ENCODE measurements around the gene MED13L.
"Not testable (repeated sequence)": the region's sequence is repeated elsewhere in the genome, so short reads cannot be mapped to it uniquely, and the experiment has no call there.

MED13L gene

DNA sequence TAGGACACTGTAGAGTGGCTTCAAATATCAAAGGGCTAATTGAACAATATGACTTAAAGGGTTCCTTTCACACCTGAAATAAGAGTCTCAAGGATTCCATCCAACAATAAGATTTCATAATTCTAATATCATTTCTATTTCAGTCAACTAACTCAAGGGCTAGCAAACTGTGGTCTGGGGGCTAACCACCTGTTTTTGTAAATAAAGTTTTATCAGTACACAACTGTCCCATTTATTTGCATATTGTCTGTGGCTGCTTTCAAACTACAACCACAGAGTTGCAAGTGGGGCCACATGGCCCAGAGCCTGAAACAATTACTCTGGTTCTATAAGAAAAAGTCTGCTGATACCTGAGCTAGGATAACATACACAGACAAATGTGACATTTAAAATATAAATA lies 29.1 kb downstream of the MED13L start:
- DNase-seq: no peak

DNA sequence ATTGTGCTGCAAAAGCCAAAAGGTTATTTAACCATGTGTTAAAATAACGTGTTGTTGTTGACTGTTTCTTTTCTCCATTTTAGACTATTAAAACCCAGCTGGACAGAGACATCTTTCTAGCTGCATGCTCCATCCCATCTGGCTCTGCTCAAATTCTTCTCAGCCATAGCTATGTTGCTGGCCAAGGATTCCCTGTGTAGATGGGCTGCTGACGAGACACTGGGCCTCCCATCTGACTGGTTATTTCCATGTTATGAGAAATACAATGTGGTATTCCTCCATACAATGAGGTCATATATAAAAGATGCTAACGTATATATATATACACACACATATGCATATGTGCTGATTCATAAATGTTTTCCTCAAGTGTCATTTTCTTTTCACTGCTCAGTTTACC lies 30.1 kb downstream of the MED13L start:
- no peak for DNase-seq

DNA sequence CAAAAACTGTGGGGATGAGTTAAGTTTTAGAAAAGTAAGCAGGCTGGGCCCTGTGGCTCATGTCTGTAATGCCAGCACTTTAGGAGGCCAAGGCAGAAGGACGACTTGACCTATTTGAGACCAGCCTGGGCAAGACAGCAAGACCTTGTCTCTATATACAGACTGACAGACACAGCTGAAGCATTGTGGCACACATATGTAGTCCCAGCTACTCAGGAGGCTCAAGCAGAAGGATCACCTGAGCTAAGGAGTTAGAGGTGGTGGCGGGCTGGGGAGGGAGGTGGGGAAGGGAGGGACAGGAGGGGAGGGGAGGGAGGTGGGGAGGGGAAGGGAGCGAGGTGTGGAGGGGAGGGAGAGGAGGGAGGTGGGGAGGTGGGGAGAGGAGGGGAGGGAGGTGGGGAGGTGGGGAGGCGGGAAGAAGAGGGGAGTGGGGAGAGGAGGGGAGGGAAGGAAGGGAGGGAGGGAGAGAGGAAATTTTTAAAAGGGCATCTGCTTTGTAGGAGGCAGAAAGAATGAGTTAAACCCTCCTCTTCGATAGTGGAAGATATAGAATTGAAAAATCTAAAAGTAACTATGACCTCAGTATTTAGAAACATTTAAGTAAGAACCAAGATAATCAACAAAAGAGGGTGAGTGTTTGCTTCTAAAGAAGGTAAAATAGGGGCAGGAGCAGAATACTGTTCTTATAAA lies 30.9 kb downstream of the MED13L start:
- DNase-seq: no peak

DNA sequence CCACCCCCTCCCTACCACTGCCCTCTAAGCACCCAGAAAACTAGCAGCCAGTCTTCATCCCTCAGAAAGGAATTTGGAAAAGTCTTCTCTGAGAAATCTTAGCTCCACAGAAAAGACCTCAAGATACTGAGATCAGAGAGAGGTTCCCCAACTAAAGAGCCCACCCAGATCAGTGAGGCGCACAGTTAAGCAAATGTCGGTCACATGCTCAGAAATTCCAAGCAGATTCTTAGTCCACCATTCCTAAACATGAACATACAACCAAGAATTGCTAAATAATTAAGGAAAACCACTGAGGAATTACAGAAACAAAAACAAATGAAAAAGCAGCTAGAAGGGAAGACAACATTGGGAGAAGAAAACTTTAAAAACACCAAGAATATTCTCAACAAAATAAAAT lies 32.3 kb downstream of the MED13L start:
- DNase-seq: no peak

DNA sequence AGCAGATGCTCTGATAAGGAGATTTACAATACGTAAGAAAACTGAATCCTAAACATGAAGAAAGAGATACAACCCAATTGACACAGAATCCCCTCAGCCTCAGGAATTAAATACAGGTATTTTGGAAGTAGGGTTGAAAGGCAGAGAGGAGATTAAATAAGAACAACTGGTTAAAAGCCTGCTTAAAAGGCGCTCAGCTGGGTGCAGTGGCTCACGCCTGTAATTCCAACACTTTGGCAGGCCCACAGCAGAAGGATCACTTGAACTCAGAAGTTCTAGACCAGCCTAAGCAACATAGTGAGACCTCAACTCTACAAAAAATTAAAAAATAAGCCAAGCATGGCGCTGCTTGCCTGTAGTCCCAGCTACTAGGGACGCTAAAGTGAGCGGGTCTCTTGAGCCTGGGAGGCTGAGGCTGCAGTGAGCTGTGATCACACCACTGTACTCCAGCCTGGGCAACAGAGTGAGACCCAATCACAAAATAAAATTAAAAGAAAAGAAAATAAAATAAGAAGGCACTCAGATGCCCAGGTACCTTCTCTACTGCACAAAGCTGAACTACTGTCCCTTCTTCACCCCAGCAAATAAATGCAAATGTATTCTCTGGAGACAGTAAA lies 32.9 kb downstream of the MED13L start:
- DNase-seq: no peak

DNA sequence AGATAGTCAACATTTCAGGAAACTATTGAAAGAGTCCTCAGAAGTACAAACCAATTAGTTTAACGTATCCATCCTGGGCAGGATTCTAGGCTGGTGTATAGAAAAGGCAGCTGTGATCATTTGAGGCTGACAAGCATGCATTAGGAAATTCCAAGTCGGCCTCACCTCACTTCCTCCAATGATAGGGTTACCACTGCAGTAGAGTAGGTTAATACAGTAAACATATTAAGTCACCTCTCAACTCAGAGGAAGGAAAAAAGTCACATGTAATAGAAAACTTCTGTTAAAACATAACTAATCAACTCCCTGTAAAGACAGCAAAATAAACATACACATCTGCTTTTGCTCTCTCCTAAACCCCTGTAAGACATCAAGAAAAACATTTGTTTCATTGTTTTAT lies 33.5 kb downstream of the MED13L start:
- DNase-seq: no peak

DNA sequence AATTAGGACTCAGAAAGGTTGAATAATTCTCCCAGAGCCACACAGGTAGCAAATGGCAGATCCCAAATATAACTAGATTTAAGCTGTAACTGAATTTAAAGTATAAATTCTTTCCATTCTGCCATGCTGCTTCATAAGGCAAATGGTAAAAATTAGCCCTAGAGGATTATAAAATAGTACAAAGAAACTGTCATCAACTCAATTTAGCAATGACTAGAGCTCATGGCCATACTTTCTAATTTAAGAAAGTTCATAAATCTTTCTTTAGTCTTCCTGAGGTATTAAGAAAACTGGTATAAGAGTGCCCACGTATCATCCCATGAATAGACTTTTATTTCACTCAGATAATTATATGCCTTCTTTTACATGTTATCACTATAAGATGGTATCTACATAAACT lies 34.8 kb downstream of the MED13L start:
- no peak for DNase-seq

DNA sequence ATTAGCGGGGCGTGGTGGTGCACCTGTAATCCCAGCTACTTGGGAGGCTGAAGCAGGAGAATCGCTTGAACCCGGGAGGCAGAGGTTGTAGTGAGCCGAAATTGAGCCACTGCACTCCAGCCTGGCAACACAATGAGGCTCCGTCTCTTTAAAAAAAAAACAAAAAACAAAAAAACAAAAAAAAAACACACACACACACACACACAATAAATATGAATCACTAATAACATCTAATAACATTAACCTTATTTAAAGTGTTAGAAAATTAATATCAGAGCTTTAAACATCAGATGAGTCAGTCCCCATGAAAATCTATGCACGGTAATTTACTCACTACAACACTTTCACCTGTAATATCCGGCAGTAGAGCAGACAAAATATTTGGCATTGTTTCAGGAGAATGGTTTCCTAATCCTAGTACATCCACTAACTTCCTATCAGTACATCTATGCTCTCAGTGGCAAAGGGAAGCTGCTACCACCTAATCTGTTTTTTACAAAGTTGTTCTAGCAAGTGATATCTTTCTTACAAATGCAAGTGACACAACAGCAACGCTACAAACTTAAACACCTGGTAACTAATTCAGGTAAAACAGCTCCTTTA lies 36.2 kb downstream of the MED13L start:
- DNase-seq: no peak

DNA sequence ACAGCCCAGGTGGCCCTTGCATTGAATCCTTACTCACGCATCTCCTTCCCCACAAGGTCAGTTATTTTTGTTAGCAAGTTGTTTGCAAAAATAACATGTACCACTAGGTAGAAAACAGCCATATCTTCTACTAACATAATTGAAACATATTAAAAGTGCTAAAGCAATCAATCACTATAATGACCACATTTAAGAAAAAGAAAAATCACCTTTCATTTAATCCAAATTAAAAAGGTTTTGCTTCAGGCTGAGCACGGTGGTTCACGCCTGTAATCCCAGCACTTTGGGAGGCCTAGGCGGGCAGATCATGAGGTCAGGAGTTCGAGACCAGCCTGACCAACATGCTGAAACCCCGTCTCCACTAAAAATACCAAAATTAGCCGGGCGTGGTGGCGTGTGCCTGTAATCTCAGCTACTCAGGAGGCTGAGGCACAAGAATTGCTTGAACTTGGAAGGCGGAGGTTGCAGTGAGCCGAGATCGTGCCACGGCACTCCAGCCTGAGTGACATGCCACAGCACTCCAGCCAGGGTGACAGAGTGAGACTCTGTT lies 38.8 kb downstream of the MED13L start:
- DNase-seq: not testable (repeated sequence)

DNA sequence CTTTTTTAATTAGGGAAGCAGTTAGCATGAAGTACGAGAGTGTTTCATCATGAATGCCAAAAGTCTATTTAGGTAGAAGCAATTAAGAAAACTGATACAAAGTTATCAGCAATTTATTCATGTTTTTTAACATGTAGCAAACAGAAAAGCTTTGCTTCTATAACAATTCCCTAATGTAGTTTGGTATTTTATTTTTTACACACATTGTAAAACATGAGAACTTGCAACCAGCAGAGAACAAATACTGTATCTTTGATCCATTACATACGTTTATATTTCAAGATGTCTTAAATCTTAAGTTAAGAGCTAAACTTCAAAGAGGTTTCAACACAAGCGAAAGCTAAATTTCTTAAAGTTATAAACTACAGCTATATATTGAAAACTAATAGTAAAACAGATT lies 39.3 kb downstream of the MED13L start:
- DNase-seq: no peak

DNA sequence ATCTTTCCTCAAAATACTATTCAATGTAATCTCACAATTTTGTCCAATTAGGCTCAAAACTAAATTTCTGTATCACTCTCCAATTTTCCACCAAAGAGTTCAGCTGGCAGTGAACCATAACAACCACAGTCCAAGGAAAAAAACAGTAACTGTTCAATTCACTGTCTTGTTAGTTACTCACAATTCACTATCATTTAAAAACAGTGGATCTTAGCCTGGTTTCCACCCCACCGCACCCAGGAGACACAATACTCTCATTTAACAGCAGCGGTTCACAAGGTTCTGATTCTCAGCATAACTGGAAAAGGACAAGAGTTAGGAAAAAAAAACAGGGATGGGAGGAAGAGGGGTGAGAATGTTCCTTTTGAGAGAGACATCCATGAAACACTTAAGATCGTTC lies 40.5 kb downstream of the MED13L start:
- no peak for DNase-seq

DNA sequence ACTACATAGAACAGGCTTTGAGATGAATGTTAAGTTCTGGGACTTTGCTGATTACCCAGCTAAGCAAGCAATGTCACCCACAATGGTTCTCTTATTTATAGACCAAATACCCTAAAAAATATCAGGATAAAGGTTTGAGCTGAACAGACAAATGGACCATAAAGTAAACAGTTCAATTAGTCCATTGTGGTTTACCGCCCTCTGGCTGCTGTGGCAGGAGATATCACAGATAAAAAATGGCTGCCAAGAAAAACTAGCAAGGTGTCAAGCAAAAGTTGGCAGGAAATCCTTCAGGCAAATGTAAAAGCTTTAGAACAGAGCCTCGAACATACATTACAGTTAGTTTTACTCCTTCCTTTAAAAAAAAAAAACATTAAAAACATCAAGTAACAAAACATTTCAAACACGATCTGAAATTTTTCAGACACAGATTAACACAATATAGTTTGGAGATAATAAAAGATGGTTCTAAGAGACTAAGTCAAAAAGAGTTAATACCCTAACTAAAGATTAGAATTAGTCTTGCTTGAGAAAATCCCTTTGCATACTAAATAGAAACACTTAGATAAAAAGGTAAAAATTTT lies 41.3 kb downstream of the MED13L start:
- peak in 36 of 56 donors; percentile 1 to 66 (median 17) for DNase-seq

DNA sequence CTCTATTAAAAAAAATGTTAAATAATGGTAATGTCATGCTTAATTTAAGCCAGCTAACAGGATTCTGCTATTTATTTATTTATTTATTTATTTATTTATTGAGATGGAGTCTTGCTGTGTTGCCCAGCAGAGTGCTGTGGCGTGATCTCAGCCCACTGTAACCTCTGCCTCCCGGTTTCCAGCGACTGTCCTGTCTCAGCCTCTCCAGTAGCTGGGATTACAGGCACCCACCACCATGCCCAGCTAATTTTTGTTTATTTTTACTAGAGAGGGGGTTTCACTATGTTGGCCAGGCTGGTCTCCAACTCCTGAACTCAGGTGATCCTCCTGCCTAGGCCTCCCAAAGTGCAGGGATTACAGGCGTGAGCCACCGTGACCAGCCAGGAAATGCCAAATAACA lies 43.3 kb downstream of the MED13L start:
- not testable (repeated sequence) for DNase-seq

DNA sequence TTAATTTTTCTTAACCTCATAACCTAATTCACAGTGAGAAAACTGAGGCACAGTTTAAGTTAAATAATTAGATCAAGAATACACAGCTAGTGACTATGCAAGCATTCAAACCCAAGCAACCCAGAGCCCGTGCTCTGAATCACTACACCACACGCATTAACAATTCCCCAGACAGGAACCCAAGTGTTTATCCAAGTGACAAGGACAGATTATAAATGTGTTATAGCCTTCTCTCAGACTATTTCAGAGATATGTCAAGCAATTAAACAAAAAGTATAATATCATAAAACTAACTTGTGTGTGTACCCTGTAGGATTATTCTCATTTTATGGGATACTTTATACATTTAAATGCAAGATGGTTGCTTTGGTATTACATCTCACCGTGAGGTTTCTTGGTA lies 43.8 kb downstream of the MED13L start:
- DNase-seq: no peak

DNA sequence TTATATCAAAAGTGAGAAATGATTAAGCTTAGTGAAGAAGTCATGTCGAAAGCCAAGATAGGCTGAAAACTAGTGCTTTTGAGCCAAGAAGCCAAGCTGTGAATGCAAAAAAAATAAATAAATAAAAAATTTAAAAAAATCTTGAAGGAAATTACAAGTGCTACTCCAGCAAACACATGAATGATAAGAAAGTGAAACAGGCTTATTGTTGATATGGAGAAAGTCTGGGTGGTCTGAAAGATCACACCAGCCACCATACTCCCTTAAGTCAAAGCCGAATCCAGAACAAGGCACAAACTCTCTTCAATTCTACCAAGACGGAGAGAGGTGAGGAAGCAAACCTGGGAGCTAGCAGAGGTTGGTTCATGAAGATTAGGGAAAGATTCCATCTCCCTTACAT lies 49.7 kb downstream of the MED13L start:
- no peak for DNase-seq

DNA sequence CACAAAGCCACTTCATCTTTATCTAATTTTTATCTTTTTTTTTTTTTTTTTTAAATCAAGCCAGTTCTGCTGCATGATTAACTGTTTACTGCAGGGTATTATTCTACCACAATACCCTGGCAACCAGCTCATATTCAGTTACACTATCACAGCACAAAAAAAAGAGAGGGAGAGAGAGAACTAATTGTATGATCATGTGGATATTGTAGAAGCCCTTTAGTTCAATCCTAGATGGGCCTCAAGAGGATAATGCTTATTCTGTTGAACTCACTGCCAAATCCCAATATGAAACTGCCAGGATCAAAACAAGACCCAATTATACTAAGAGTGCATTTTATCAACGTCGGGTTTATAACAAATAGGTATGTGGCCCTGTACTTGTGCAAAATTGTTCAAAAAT lies 51.5 kb downstream of the MED13L start:
- DNase-seq: no peak

DNA sequence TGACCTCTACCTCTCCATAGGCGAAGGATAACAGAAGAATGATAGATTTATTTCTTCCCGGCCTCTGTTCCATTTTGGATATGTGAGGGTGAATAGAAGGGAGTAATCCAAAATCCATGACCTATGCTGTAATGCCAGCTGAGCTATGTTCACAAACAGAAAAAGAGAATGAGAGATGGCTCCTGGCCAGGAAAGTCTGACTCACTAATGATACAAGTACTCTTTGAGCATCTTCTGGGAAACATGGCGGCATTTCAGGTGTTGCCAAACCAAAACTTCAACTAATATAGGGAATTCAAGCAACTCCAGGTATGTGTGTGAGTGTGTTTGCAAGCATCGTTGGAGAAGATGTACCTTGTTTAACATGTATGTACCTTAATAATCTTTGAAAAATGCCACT lies 55.1 kb downstream of the MED13L start:
- DNase-seq: peak in 18 of 56 donors; percentile 1 to 77 (median 13)

DNA sequence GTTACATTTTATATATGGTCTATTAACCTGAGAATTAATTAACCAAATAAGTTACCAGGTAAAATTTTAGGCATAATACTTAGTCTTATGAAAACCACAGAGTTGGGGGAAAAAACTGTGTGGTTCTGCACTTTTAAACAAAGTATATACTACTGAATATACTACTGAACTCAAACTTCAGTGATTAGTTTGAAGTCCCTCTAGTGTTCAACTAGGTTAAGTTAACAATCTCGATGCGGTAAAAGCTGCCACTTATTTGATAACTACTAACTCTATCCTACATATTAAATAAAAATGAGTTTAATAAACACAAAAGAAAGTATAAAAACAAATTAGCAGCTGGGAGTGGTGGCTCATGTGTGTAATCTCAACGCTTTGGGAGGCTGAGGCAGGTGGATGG lies 56.7 kb downstream of the MED13L start:
- no peak for DNase-seq

DNA sequence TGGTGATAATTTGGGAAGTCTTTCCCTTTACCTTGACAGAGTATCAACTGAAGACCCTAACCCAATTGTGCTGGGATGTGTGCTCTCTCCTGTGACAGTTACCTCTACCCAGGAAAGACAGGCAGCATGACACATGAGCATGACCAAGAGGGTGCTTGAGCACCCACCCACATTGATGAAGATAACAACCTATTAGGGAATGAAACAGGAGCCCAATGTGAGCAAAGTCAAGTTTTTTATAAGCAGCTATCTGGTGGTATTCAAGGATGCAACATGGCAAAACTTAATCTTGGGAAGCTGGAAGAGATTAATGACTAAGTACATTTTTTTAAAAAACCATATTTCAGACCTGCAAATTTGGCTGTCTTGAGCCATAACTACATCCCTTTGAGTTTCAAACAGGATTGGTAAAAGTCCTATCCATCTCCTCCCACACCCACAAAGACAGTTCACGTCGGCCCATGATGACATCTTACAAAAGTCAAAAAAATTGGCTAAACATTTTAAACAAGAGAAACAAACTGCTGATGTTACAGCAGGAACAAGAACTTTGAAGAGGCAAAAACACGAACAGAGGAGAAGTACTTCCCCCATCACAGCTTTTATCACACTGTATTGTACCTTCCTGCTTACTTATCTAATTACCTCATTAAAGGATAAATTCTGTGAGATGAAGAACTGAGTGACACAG lies 60.3 kb downstream of the MED13L start:
- no peak for DNase-seq

DNA sequence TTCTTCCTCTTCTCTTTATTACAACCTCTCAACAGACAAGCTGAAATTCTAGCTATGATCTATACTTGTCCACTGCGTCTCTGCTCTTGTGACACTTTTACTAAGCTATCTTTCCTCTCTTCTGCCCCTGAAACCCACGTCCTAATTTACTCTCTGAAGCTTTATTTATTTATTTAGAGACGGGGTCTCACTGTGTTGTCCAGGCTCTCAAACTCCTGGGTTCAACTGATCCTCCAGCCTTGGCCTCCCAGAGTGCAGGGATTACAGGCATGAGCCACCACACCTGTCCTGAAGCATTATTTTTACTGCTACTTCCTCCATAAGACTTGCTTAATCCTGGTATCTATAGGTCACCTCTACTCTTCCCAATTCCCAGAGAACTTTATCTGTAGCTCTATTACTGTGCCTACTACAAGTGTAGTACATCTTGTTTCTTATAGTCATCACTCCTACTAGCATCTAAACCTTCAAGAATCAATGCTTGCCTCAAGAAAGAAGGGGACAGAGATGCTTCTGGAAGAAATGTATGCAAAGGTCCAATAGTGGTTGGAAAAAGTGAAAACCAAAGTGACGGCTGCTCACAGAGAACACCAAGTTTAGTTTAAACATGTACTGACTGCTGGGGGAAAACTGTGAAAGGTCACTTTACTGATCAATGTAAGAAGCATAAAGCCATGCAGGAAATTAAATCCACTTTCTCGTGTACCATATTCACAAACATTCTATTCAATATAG lies 61.3 kb downstream of the MED13L start:
- no peak for DNase-seq

DNA sequence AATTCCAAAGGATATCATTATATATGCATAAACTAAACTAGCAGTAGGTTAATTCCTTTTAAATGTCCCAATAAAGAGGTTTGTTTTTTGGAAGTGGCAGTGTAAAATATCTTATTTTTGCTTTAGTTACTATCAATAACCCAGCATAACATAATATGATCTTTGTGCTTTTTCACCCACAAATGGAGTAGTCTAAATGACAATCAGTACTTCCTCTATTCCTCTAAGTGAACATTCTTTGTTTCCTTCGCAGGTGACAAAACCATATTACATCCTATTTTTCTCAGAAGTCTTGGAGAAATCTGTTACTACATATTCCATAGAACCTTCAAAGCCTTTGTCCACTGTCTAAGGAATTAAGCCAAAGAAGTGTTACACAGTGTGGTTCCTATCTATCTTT lies 62.5 kb downstream of the MED13L start:
- no peak for DNase-seq
